IMR-90 (cell line): ENCODE measurements around the gene RAPH1. TPM values are rescaled to one million over a fixed set of nuclear protein-coding genes. Genes with fewer than 3 reads are reported as not detected.

Experiments used
- ATAC-seq: fragments of 200-7000 bp; cut with Tn5 transposase; 2 replicates; pipeline ENCODE4 v1.9.1; 2020; ENCODE audit warnings: low read depth, mild to moderate bottlenecking, moderate library complexity
- BruUV-seq: library from RNA; stranded (reverse); fragments of 400-500 nt; replicated peaks from 2 replicates; lab custom pipeline; 2021; lab: Mats Ljungman, UMichigan
- CTCF ChIA-PET: fragments of 300-600 bp; formaldehyde crosslinking; extraction: SDS; loops from one replicate; lab custom pipeline; 2021; ENCODE audit warnings: antibody characterized with exemption; lab: Yijun Ruan, JAX
- POLR2A ChIA-PET: fragments of 300-600 bp; sonication (Branson Sonifier 250); formaldehyde crosslinking; loops from one replicate; lab custom pipeline; 2022; ENCODE audit warnings: antibody characterized with exemption; ENCODE audit not compliant: unreplicated experiment; lab: Charles Lee
- DNase-seq: peaks from one replicate; pipeline ENCODE4 v3.0.0; 2013
- H2AFZ ChIP-seq: replicated peaks from 2 replicates; pipeline ENCODE3; 2013; ENCODE audit warnings: low read length, mild to moderate bottlenecking; ENCODE audit not compliant: poor library complexity
- H2AK5ac ChIP-seq: 2 replicates; pipeline ENCODE4 v1.6.1; 2013; ENCODE audit warnings: low read depth, low read length, inconsistent platforms
- H2AK9ac ChIP-seq: replicated peaks from 2 replicates; pipeline ENCODE3; 2013; ENCODE audit warnings: mild to moderate bottlenecking, low read depth, low read length, moderate library complexity; ENCODE audit not compliant: poor library complexity
- H2BK120ac ChIP-seq: 2 replicates; pipeline ENCODE4 v1.6.1; 2013; ENCODE audit warnings: low read depth, low read length, inconsistent platforms
- H2BK15ac ChIP-seq: 3 replicates; pipeline ENCODE4 v1.6.1; 2013; ENCODE audit warnings: low read depth, low read length, inconsistent platforms
- H2BK20ac ChIP-seq: 2 replicates; pipeline ENCODE4 v1.6.1; 2013; ENCODE audit warnings: low read depth, mild to moderate bottlenecking, inconsistent platforms, low read length, moderate library complexity
- H2BK5ac ChIP-seq: 2 replicates; pipeline ENCODE4 v1.6.1; 2013; ENCODE audit warnings: mild to moderate bottlenecking, low read depth, low read length, inconsistent platforms; ENCODE audit not compliant: poor library complexity, severe bottlenecking
- H3K14ac ChIP-seq: replicated peaks from 2 replicates; pipeline ENCODE4 v1.6.1; 2013; ENCODE audit warnings: low read depth, low read length, inconsistent platforms
- H3K18ac ChIP-seq: 2 replicates; pipeline ENCODE4 v1.6.1; 2013; ENCODE audit warnings: low read depth, low read length, control low read depth
- H3K23ac ChIP-seq: 2 replicates; pipeline ENCODE4 v1.6.1; 2013; ENCODE audit warnings: low read depth, low read length, inconsistent platforms
- H3K27ac ChIP-seq: 2 replicates; pipeline ENCODE4 v1.5.1; 2013; ENCODE audit warnings: mild to moderate bottlenecking, control low read depth, low read length; ENCODE audit not compliant: insufficient read depth
- H3K27me3 ChIP-seq: 2 replicates; pipeline ENCODE4 v1.6.1; 2013; ENCODE audit warnings: low read length; ENCODE audit not compliant: control insufficient read depth, insufficient read depth
- H3K36me3 ChIP-seq: 2 replicates; pipeline ENCODE4 v1.6.1; 2013; ENCODE audit warnings: low read length, mixed read lengths; ENCODE audit not compliant: control insufficient read depth, insufficient read depth
- H3K4ac ChIP-seq: 2 replicates; pipeline ENCODE4 v1.6.1; 2013; ENCODE audit warnings: low read depth, low read length, inconsistent platforms
- H3K4me1 ChIP-seq: 2 replicates; pipeline ENCODE4 v1.6.1; 2013; ENCODE audit warnings: low read length, mixed read lengths; ENCODE audit not compliant: control insufficient read depth, insufficient read depth
- H3K4me2 ChIP-seq: 2 replicates; pipeline ENCODE4 v1.6.1; 2013; ENCODE audit warnings: low read depth, mild to moderate bottlenecking, control low read depth, low read length, moderate library complexity
- H3K4me3 ChIP-seq: 2 replicates; pipeline ENCODE4 v1.5.1; 2013; ENCODE audit warnings: low read depth, mild to moderate bottlenecking, control low read depth, low read length, moderate library complexity; ENCODE audit not compliant: insufficient read depth
- H3K56ac ChIP-seq: 2 replicates; pipeline ENCODE4 v1.6.1; 2013; ENCODE audit warnings: low read length, inconsistent platforms; ENCODE audit not compliant: insufficient read depth; ENCODE audit errors: extremely low read depth
- H3K79me1 ChIP-seq, 2 experiments: 2 replicates each; pipeline ENCODE4 v1.6.1; 2013; ENCODE audit warnings: low read length in 2 of 2, inconsistent platforms in 1 of 2, low read depth in 1 of 2
- H3K9ac ChIP-seq: 2 replicates; pipeline ENCODE4 v1.6.1; 2013; ENCODE audit warnings: low read depth, low read length, control low read depth
- H3K9me1 ChIP-seq: 2 replicates; pipeline ENCODE4 v1.6.1; 2013; ENCODE audit warnings: low read length, inconsistent platforms; ENCODE audit not compliant: insufficient read depth
- H3K9me3 ChIP-seq: 2 replicates; pipeline ENCODE4 v1.6.1; 2013; ENCODE audit warnings: low read length; ENCODE audit not compliant: control insufficient read depth, insufficient read depth
- H4K20me1 ChIP-seq: 2 replicates; pipeline ENCODE4 v1.6.1; 2013; ENCODE audit warnings: low read length, inconsistent platforms; ENCODE audit not compliant: insufficient read depth
- H4K5ac ChIP-seq: 2 replicates; pipeline ENCODE4 v1.6.1; 2013; ENCODE audit warnings: mild to moderate bottlenecking, low read depth, low read length, control low read depth
- H4K8ac ChIP-seq, 2 experiments: 2 replicates each; pipeline ENCODE4 v1.6.1; 2013; ENCODE audit warnings: low read depth in 2 of 2, low read length in 2 of 2, control low read depth in 1 of 2, inconsistent platforms in 1 of 2
- H4K91ac ChIP-seq: 2 replicates; pipeline ENCODE4 v1.6.1; 2013; ENCODE audit warnings: low read depth, low read length, inconsistent platforms; ENCODE audit not compliant: insufficient read depth
- MXI1 ChIP-seq: IDR thresholded peaks from 2 replicates; pipeline ENCODE4 v1.6.1; 2012; ENCODE audit warnings: low read depth, mild to moderate bottlenecking, low read length, moderate library complexity, borderline replicate concordance
- WGBS, 2 experiments: methylation state at CpG; one replicate each; pipeline versions ENCODE4 v1.1.5 to v1.1.7; 2013; ENCODE audit warnings: missing lambda C conversion rate in 2 of 2; ENCODE audit not compliant: insufficient read length in 1 of 2; ENCODE audit errors: extremely low coverage in 2 of 2; 5-methylcytosine and 5-hydroxymethylcytosine counted together
- dilution Hi-C: fragments of 300-500 bp; cut with HindIII; formaldehyde crosslinking; loops from one replicate; pipeline ENCODE4 v1.14.3; 2018; ENCODE audit warnings: low sequenced_read_pairs; ENCODE audit not compliant: unreplicated experiment
- in situ Hi-C: fragments of 300-500 bp; cut with MboI; formaldehyde crosslinking; loops from 3 replicates; pipeline ENCODE4 v1.14.3; 2019; ENCODE audit warnings: low sequenced_read_pairs, inconsistent platforms, mixed read lengths
- intact Hi-C: fragments of 100-400 bp; cut with micrococcal nuclease; formaldehyde crosslinking; loops from 2 replicates; pipeline ENCODE4 v1.10.0; 2022
- polyA plus RNA-seq, 3 experiments: library from polyadenylated mRNA; depleted of rRNA; stranded (reverse); fragments of >200 nt; gene quantifications; 2 replicates each; pipeline ENCODE4 v1.2.3, GENCODE V29; 2012; ENCODE audit warnings: low replicate concordance in 1 of 3
- total RNA-seq: library from RNA; depleted of rRNA; stranded (reverse); fragments of >200 nt; gene quantifications from 2 replicates; pipeline ENCODE4 v1.2.3, GENCODE V29; 2012
- TF ChIP-seq, protein P1 (sequence below): fragments of 150-350 bp; IDR thresholded peaks from 2 replicates; pipeline ENCODE4 v1.6.1; 2016; ENCODE audit warnings: low read depth, mild to moderate bottlenecking, low read length, moderate library complexity, borderline replicate concordance

Gene RAPH1
- total and polyA plus RNA-seq, 2 of the 4 experiments (the other 2 are of a cell fraction), result 7.5 to 15.1 TPM

DNA sequence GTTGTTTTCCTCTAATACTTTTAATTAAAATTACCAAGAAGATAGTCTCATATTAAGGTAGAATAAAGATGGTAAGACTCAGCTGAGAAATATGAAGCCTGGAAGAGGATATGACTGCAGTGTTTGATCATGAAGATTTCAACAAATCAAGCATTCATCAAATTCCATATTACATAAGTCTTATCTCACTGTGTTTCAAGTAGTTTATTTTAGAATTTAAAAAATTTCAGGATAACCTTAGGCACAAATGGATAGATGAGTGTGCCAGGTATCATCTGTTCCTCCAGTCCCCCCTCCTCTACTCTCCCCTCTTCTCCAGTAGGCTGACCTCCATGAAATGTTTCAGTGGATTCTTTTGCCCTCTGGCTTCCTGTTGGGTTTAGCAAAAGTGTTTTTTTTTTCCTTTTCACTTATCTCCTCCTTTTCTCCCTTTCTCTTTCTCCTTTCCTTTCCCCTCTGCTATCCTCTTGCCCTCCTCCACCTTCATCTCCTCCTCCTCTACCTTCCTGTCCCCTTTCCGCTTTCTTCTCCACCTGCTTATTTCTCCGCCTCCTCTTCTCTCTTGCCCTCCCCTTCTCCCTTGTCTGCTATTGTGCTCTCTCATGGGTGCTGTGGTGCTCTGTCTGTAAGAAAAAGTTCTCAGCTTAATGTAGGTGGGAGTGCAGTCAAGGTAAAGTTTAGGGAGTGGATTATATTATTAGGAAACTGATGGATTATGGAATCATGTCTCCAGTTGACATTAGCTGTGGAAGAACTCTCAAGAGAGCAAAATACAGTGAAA is 134.1 kb downstream of the RAPH1 start:
- peak overlapping the region; percentile 58 for H3K27ac ChIP-seq

More for the DNA sequence above, 134.1 kb downstream of the RAPH1 start:
- Histone ChIP-seq H3K4me1 (peaks cover 15% of the 10 kb centered on the region), H3K36me3 (peaks cover 5% of the 10 kb centered on the region), H3K9me1 (peaks cover 5% of the 10 kb centered on the region; the same call in 1 of the 2 replicates), H2BK15ac (peak overlapping the region; percentile 53; the same call in 1 of the 3 replicates), H3K9ac (no peak overlapping the region), H2AFZ (no peak overlapping the region), H2BK20ac (peak overlapping the region; percentile 87), H4K20me1 (no peaks in the 10 kb centered on the region), H3K9me3 (no peaks in the 10 kb centered on the region), H3K4ac (peak overlapping the region; percentile 91), H2AK9ac (peak overlapping the region; percentile 42), H3K4me3 (no peak overlapping the region), H2AK5ac (peak overlapping the region; percentile 82; the same call in 1 of the 2 replicates), H4K5ac (no peak overlapping the region; the same call in 1 of the 2 replicates), H3K4me2 (no peak overlapping the region), H2BK120ac (peak overlapping the region; percentile 71), H3K23ac (no peak overlapping the region), H2BK5ac (peak overlapping the region; percentile 90), H3K27me3 (no peaks in the 10 kb centered on the region), H3K18ac (peak overlapping the region; percentile 66; the same call in 1 of the 2 replicates), H4K91ac (peak overlapping the region; percentile 49), H3K14ac (peak overlapping the region; percentile 82), H4K8ac (peak overlapping the region; percentile 19 to 32; a peak in 2 of 4 replicates), H3K56ac (no peak overlapping the region), H3K79me1 (peaks cover 7 to 28% of the 10 kb centered on the region in 2 experiments; a peak in 3 of 4 replicates)
- in situ Hi-C loops, result no loop called here
- no CpG with 5 or more reads among the region's 2 CpGs for WGBS, 2 experiments
- POLR2A ChIA-PET, result no interaction called here
- TF ChIP-seq MXI1, result no peak
- TF ChIP-seq, protein P1, sequence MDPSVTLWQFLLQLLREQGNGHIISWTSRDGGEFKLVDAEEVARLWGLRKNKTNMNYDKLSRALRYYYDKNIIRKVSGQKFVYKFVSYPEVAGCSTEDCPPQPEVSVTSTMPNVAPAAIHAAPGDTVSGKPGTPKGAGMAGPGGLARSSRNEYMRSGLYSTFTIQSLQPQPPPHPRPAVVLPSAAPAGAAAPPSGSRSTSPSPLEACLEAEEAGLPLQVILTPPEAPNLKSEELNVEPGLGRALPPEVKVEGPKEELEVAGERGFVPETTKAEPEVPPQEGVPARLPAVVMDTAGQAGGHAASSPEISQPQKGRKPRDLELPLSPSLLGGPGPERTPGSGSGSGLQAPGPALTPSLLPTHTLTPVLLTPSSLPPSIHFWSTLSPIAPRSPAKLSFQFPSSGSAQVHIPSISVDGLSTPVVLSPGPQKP, result no peak
- intact Hi-C loops, result loop anchor here (5.0 kb wide), 1 partner anchor 49 kb away; no protein-coding TSS in a partner anchor
- peak; percentile 43 for DNase-seq
- CTCF ChIA-PET, result interaction anchor here (0.6 kb wide), 1 partner anchor 62 kb away, joined by 5 read pairs; no protein-coding TSS in a partner anchor
- ATAC-seq, result peak; percentile 31
- BruUV-seq, result no TSS peak
- dilution Hi-C loops, result no loop called here
